Measurements from ENCODE around the gene ABCC8.

Gene ABCC8

DNA sequence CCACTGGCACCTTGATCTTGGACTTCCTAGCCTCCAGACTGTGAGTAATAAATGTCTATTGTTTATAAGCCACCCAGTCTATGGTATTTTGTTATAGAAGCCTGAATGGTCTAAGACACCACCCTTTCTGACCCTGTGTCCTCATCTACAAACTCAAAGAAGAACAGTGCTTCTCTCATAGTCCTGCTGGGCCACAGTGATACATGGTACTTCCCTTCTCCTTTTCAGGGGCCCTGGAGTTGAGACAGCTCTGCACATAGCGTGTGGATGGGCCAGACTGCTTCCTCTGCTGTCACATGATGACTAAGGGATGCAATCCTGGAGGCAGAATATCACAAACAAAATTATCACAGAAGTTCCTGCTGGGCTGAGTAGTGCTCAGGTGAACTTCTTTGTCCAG is 93.2 kb downstream of the ABCC8 start:
- Histone ChIP-seq H3K27me3 (replicated peaks; ENCODE audit: control insufficient read depth, insufficient read depth, low read length) (no peaks in the 10 kb centered on the region), H3K36me3 (ENCODE audit: control insufficient read depth, insufficient read depth, low read length) (no peaks in the 10 kb centered on the region), H3K4me3 (replicated peaks; ENCODE audit: low read depth, low read length) (no peak overlapping the region)
- no peak for DNase-seq (ENCODE audit: extremely low read depth, insufficient read length)
- TF ChIP-seq, protein P1, sequence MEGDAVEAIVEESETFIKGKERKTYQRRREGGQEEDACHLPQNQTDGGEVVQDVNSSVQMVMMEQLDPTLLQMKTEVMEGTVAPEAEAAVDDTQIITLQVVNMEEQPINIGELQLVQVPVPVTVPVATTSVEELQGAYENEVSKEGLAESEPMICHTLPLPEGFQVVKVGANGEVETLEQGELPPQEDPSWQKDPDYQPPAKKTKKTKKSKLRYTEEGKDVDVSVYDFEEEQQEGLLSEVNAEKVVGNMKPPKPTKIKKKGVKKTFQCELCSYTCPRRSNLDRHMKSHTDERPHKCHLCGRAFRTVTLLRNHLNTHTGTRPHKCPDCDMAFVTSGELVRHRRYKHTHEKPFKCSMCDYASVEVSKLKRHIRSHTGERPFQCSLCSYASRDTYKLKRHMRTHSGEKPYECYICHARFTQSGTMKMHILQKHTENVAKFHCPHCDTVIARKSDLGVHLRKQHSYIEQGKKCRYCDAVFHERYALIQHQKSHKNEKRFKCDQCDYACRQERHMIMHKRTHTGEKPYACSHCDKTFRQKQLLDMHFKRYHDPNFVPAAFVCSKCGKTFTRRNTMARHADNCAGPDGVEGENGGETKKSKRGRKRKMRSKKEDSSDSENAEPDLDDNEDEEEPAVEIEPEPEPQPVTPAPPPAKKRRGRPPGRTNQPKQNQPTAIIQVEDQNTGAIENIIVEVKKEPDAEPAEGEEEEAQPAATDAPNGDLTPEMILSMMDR (IDR thresholded peaks at IDR 0.05; ENCODE audit: insufficient read depth, low read length, poor library complexity, severe bottlenecking) = no peak

DNA sequence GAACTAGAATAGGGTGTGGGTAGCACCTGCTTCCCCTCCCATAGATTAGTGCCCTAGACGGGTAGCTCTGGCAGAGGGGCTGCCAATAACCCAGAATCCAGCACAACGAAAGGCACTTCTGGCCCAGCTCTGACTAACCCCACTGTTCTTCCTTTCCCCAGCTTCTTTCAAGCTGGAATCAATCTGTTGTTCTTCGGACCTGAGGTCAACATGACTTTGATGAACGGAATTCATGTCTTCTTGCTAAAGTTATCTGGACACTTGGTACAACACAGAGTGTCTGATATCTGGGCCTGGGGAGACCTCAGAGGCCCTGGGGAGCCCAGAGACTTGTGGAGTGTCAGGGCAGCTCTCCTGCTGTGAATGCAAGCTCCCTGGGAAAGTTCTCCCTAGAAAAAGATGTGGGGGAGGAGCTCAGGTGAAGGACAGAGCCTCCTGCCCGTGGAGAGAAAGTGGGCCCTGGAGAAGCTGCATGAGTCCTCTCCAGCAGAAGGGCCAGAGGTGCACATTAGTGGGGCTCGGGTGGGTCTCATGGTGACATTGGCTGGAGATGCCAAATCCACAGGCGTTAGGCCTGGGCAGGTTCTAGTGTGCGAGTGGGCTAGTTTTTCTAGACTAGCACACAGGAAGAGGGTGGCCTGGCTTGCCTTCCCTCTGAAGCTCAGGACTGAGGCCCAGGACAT is 94.5 kb downstream of the ABCC8 start:
- TF ChIP-seq, protein P1 (IDR thresholded peaks at IDR 0.05; ENCODE audit: insufficient read depth, low read length, poor library complexity, severe bottlenecking) = no peak
- Histone ChIP-seq H3K27me3 (replicated peaks; ENCODE audit: control insufficient read depth, insufficient read depth, low read length) (no peaks in the 10 kb centered on the region), H3K4me3 (replicated peaks; ENCODE audit: low read depth, low read length) (no peak overlapping the region), H3K36me3 (ENCODE audit: control insufficient read depth, insufficient read depth, low read length) (no peaks in the 10 kb centered on the region)
- no peak for DNase-seq (ENCODE audit: extremely low read depth, insufficient read length)

DNA sequence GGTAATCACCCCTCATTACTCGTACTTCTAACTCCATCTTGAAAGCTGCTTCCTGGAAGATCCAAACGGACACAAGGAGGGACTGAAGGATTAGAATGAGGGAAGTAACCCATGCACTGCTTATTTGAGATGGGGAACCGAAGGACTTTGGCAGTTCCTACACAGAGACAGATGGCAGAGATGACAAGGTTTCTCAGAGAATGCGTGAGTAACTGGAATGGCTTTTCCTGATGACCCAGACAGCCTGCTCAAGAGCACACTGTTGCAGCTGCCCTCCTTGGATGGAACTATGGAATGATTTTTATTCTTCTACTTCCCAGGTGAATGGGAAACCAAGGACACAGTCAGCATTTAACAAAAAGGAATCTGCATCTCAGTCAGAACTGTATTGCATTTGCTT is 95.5 kb downstream of the ABCC8 start:
- H3K27me3 ChIP-seq (replicated peaks; ENCODE audit: control insufficient read depth, insufficient read depth, low read length) = no peaks in the 10 kb centered on the region
- H3K4me3 ChIP-seq (replicated peaks; ENCODE audit: low read depth, low read length) = no peak overlapping the region
- DNase-seq (ENCODE audit: extremely low read depth, insufficient read length) = no peak
- no peaks in the 10 kb centered on the region for H3K36me3 ChIP-seq (ENCODE audit: control insufficient read depth, insufficient read depth, low read length)
- TF ChIP-seq, protein P1 (IDR thresholded peaks at IDR 0.05; ENCODE audit: insufficient read depth, low read length, poor library complexity, severe bottlenecking) = no peak

DNA sequence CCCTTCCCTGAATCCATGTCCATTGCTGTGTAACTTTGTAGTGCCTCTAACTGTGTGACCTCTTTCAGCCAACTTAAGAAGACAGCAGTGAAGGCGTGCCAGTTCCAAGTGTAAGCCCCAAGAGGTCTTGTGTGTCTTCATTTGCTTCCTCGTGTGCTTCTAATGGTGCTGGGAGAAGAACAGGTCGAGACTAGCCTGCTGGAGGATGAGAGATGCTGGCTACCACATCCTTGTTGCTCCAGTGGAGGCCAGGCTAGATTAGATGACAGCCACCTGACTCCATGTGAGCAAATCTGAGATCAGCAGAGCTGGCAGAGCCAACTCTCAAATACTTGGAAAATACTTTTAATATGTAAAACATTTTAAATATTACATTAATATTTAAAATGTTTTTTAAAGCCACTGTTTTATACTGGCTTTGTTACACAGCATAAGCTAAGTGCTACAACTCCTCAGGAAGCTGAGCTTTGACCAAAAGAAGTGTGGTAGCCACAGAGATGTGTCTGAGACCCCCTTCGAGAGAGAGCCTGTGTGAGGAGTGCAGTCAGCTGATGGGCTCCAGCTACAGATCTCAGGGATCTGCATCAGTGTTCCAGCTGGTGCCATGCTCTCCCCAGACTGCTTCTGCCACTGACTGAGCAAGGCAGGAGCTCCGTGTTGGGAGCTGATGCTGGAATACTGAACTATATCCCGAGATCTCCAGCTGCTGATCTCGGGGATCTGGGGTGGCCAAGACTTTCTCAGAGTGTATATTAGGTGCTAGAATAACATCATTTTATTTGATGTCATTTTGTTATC is 97.1 kb downstream of the ABCC8 start:
- TF ChIP-seq, protein P1 (IDR thresholded peaks at IDR 0.05; ENCODE audit: insufficient read depth, low read length, poor library complexity, severe bottlenecking) = no peak
- Histone ChIP-seq H3K27me3 (replicated peaks; ENCODE audit: control insufficient read depth, insufficient read depth, low read length) (no peaks in the 10 kb centered on the region), H3K36me3 (ENCODE audit: control insufficient read depth, insufficient read depth, low read length) (no peaks in the 10 kb centered on the region), H3K4me3 (replicated peaks; ENCODE audit: low read depth, low read length) (no peak overlapping the region)
- DNase-seq (ENCODE audit: extremely low read depth, insufficient read length) = no peak

DNA sequence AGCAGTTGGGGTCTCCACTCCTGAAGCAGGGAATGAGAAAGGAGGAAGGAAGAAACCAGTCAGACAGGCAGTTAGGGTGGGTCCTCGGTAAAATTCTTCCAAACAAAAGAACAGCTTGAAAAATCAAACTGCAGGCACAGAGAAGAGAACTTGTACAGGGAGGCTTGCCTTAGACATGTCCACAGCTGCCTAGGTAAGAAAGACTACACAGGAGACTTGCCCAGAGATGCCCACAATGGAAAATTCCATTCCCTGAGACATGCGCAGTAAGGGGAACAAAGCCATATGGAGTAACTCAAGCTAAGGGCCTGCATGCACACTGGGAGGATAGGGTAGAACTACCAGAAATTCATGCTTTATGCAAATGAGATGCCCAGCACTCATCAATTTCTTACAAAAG is 98.0 kb downstream of the ABCC8 start:
- Histone ChIP-seq H3K27me3 (replicated peaks; ENCODE audit: control insufficient read depth, insufficient read depth, low read length) (no peaks in the 10 kb centered on the region), H3K4me3 (replicated peaks; ENCODE audit: low read depth, low read length) (no peak overlapping the region), H3K36me3 (ENCODE audit: control insufficient read depth, insufficient read depth, low read length) (no peaks in the 10 kb centered on the region)
- DNase-seq (ENCODE audit: extremely low read depth, insufficient read length) = no peak
- TF ChIP-seq, protein P1 (IDR thresholded peaks at IDR 0.05; ENCODE audit: insufficient read depth, low read length, poor library complexity, severe bottlenecking) = no peak
